Measurements from ENCODE around the gene SPSB3.
A peak's percentile ranks its signal among the peaks of the same experiment; 100 is the strongest.

The SPSB3 gene

DNA sequence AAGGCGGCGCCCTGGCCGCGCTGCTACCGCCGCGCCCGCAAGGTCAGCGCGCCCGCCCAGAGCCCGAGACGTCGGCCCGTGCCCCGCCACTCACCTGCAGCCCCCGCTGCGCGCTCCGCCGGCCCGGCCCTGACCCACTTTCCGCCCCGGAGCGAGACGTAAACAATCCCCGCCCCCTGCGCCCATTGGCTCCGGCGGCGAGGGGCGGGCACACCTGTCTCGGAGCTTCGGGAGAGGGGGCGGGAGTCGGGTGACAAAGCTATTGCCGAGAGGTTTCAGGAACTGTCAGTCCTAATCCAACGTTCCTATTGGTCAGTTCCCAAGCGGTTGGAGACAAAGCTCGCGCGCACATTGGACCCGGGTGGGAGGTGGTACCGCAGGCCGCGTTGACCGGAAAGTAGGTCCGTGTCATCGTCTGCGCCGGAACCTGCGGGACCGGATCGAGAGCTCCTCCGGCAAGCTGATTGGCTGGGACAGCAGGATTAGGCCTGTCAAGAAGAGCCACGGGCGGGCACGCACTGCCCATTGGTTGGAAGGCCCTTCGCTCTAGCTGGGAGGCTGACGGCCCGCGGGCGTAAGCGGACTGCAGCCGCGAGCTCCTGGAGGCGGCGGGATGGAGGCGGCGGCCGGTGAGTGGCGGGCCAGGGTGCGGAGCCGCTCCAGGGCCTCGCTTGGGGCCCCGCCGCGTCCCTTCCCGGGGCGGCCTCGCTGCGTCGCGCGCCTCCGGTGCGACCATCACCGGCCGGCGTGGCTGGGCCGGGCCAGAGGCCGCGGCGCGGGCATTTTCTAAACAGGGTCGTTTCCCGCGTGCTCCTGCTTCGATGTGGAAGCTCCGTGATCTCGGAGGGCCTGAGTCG, at the start of gene SPSB3, which contains the start of gene NUBP2:
TSS of gene SPSB3 (minus strand) at position 164 of the 857 bp plus-strand sequence. CDS start 1,088 bp downstream, outside the sequence.
TSS of gene NUBP2 (plus strand) at position 553 of the 857 bp plus-strand sequence. CDS start at position 614, 61 bp downstream.
- DNase-seq, result peak; percentile 100

DNA sequence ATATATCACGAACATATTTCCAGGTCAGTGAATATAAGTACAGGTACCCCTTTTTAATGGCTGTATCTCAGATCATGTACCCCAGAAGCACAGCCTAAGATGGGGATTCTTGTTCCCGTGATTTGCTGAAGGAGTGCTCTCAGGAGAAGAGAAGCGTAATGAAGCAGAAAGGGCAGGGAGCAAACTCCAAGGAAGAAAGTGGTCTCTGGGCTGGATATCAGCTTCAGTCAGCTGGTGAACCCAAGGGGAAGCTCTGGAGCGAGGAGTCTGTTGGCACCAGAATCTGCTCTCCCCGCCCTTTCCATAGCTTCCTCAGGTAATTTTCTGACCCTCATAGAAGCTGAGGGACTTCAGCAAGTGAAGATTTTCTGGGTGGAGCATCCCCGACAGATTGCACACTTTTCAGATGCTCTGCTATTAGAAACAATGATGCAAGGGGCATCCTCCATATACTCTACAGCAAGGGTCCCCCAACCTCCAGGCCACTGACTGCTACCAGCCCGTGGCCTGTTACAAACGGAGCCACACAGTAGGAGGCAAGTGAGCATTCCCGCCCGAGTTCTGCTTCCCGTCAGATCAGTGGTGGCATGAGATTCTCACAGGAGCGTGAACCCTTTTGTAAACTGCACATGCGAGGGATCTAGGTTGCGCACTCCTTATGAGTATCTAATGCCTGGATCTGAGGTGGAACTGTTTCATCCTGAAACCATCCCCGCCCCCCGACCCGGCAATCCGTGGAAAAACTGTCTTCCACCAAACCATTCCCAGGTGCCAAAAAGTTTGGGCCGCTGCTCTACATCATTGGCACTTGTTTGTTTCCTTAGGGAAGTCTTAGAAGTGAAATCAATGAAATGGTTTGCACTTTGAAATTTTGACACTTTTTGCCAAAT, 49.1 kb upstream of the SPSB3 start:
- DNase-seq, result no peak

DNA sequence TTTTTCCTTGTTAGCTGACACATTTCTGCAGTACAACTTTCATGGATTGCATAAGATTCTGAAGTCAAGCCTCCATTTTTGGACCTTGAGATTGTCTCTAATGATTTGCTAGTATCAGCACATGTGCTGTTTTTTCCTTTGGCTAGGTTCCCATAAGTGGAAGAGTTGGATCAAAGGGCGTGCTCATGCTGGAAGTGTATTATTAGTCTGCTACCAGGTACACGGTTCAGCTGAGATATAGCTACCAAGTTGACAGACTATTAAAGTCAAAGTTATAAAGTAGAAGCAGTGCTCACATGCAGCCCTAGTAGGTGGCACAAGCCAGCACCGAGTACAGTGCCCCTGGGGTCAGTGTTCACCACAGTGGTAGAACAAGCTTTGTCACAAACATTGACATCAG, 47.8 kb upstream of the SPSB3 start:
- no peak for DNase-seq

DNA sequence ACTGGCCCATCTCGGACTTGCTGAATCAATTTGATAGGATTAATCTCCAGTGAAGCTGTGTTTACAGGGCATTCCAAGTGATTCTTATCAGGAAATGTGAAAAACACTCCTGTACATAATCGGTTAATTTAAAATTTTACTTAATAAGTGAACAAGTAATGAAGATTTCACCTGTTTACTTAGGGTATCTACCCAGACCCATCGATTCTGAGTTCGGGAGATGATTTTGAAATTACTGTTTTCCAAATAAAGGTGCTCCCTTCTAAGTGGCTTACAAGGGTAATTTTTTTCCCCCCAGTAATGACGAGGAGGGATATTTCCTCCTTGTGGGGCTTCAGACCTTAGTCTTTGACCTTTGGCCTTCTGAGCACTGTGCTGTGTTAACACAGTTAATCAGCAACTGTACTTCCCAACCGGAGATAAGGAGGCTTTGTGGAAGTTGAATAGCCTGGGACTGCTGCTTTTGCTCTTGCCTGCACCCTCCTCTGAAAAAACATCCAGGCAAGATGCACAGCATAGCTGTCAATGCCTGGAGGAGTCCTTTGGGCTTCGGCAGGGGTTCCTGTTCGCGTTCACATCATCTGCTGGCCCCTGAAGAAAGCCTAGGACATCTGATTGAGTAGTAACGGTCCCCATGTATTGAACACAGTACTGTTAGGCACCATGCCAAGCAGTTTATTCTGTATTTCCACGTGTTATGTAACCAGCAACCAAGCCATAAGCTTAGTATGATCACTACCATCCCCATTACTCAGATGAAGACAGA, 46.5 kb upstream of the SPSB3 start:
- no peak for DNase-seq

DNA sequence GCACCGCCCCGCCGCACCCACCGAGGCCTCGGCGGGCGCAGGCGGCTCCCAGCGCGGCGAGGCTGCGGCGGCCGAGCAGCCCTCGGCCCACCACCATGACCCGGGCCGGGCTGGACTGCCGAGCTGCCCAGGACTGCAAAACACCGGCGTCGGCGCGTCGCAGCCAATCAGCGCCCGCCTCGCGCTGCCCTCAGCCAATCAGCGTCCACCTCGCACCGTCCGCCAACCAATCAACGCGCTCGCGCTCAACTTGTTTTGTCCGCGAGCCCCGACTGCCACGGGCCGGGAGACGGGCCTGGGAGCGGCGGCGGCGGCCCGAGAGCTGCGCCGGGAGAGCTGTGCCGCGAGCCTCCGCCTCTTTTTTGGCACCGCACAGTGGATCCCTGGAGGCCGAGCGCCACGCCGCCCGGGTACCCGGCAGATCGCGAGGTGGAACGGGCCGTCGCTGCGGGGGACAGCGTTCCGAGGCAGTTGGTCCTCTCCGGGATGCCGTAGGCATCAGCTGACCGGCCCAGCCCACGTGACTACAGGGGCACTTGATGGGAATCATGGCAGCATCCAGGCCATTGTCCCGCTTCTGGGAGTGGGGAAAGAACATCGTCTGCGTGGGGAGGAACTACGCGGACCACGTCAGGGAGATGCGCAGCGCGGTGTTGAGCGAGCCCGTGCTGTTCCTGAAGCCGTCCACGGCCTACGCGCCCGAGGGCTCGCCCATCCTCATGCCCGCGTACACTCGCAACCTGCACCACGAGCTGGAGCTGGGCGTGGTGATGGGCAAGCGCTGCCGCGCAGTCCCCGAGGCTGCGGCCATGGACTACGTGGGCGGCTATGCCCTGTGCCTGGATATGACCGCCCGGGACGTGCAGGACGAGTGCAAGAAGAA, 44.6 kb upstream of the SPSB3 start, which contains the start of the genes FAHD1 and HAGH:
TSS of gene FAHD1 (plus strand) at position 516 of the 883 bp plus-strand sequence. CDS start at position 549, 33 bp downstream.
TSS of gene HAGH (minus strand) at position 135 of the 883 bp plus-strand sequence. CDS start at position 97, 38 bp downstream.
- DNase-seq, result peak; percentile 96

DNA sequence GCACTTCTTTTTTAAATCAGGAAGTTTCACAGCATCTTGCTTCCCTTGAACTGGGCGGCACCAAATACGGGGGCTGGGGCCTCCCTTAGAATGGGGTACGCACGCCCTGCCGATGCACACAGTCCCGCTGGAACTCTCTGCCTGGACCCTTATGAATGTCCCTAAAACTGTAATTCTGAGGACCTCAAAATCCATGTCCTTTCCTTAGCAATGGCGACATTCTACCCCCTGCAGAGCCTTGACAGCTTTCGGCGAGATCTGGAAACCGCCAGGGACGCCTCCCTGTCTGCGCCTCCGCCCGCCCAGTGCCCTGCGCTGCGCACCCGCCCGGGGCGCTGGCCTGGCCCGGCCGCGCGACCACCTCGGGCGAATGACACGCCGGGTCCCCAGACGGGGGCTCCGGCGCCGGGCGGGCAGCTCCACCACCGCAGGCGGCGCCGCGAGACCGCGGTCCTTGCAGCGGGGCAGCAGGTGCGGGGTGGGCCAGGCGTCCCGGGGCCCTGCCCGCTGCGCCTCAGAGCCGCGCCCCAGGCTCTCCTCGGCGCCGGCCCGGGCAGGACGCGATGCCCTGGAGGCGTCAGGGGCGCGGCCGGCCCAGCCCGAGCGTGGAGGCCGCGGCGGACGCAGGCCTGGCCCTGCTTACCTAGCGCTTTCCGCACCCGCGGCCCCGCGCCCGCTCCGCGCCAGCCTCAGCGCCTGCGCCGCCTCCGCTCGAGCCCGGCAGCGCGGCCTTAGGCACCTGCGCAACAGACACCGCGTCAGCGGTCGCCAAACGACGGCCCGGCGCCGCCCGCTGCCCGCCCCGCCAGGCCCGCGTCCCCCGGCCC, 43.7 kb upstream of the SPSB3 start:
- peak; percentile 88 for DNase-seq

DNA sequence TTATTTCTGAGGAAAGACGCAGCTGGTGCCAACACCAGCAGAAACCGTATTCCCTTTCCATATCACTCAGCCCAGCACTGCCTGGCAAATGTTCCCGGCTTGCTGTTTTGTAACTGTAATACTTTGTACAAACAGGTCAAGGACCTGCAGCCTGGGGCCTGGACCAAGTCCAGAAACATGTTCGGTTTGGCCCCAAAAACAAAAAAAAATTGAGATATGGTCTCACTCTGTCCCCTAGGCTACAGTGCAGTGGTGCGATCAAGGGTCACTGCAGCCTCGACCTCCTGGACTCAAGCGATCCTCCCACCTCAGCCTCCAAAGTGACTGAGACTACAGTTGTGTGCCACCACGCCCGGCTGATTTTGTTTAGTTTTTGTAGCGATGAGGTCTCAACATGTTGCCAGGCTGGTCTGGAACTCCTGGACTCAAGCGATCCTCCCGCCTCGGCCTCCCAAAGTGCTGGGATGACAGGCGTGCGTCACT, 43.1 kb upstream of the SPSB3 start:
- DNase-seq, result no peak

DNA sequence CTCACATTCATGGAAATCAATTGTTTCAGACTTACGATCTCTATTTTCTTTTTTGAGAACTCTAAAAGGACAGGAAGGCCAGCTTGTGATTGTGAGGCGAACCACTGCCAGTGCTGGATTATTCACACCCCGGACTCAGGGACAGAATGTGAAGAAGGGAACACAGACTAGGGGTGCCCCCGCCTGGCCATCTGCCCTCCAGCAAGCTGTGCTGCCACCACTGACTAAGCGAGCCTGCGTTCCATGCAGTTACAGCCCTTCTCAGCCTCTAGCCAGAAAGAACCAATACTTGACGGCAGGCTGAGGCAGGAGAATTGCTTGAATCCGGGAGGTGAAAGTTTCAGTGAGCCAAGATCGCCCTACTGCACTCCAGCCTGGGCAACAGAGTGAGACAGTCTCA, 41.5 kb upstream of the SPSB3 start:
- DNase-seq, result peak; percentile 63

DNA sequence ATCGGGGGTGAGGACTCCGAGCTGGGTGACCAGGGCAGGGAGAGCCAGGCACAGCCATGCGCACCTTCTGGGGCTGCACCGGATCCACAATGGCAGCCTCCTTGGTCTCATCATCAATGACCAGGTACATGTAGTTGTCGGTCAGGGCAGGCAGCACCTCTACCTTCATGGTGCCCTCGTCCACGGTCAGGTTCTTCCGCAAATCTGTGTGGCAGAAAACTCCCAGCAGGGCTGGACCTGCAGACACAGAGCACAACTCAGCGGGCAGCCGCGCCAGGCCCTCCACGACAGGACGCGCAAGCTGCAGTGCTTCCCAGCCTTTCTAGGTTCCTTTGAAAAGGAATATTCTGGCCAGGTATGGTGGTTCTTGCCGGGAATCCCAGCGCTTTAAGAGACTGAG, 40.4 kb upstream of the SPSB3 start:
- DNase-seq, result no peak

DNA sequence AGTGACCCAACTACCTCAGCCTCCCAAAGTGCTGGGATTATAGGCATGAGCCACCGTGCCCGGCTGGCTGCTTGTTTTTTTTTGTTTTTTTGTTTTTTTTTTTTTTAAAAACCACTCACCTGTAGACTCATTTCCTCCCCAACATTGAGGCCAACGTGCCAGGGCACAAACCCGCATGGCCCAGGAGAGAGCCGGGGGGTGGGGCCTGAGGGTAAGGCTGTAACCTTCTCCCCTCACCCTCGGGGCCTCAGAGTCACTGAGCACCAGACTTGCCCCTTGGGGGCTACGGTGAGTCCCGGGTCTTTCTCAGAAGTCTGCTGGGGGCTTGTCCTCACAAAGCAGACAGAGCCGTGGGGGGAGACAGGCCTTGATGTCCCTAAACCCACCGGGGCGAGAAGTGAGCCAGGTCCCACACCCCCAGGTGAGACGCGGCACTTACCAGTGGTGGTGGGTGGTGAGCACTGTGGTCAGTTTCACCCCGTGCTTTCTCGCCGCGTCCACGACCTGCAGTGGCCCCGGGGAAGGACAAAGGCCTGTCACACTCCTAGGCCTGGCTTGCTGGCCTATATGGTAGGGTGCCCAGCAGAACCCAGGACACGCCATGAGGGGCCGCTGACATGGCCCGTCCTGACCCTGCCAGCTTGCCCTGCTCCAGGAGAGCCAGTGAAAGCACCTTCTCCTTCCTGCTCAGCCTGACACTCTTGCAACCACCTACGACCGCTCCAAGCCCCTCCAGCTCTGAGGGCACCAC, 39.7 kb upstream of the SPSB3 start:
- no peak for DNase-seq

DNA sequence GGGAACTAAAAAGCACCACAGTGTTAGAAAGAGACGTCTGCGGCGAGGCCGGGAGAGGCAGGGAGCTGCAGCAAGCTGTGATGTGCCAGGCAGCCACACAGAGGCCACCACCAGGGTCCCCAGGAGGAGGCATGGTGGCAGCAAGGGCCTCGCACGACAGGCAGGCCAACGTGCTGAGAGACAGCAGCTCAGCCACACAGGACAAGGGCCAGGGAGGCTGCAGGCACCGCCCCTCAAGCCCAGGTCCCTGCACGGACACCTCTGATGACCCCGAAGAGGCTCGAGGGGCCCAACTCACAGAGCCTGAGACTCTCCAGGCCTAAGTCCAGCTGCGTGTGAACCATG, 38.5 kb upstream of the SPSB3 start:
- no peak for DNase-seq

DNA sequence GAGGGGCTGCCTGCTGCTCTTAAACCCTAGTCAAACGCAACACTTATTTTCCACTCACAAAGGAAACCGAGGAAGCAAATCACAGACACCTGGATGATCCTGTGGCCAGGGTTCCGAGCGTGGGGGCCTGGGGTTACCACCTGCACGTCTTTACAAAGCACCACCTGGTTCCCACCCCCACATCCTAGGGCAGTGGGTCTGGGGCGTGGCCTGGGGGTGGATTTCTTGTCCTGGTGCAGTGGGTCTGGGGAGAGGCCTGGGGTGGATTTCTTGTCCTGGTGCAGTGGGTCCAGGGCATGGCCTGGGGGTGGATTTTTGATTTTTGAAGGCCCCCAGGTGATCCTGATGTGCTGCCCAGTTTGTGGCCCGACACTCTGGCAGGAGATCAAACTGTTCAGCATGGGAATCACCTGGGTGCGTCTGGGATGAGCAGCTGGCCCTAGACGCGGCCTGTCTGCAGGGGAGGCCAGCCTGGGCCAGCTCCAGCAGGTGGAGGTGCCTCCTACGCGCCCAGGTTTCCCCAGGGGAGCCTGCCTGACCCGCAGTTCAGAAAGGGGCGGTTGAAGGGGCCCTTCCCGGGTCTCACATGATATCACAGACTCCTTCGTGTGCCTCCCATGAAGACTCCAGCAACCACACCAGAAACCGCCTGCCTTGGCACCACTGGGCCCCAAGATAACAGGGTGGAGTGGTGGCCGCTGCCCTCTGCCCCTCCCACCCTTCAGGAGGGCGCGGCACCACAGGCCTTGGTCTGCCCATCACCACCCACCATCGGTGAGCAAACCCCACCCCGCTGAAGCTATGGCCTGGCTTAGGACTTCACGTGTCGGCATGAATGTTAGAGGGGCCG, 38.0 kb upstream of the SPSB3 start:
- no peak for DNase-seq

DNA sequence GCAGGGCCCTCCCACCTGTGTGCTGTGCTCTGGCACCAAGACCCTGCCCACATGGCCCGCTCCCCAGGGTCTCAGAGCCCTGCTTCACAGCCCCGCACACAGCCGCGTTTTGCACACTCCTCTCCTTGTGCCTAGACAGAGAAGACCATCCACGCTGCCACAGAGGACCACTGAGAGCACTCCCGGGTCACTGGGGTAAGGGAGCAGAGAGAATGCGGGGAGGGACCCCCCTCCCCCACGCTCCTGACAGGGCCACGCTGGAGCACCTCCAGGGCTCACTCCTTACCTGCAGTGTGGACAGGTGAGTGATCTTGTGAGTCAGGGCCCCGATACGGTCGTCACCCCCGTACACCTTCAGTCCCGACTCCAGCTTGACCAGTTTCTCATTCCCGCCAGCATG, 37.2 kb upstream of the SPSB3 start:
- no peak for DNase-seq

DNA sequence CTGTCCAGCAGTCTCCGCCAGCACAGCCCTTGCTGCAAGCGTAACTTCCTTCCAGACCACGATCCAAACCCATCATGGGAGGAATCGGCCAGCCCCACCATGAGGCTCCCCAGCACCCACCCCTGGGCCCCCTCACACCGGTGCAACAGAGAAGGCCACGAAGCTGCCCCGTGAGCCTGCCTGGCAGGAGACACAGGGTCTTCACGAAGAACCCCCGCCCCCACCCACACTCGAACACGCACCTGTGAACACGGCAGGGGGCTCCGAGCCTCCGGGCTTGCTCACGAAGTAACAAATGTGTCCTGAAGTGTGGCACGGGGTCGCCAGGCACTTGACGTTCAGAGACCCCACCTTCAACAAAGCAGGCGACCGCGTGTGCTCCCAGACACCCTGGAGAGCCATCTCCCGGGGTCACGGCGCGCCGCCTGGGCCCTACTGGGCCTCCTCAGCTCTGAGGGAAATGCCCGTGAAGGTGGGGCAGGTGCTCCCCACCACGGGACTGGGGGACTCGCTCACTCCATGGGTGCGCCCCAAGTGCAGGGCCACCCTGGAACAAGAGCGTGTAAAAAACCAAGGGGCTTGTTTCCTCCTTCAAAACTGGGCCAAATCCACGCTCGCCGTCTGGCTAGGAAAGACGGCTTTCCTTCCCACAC, 36.6 kb upstream of the SPSB3 start:
- no peak for DNase-seq

DNA sequence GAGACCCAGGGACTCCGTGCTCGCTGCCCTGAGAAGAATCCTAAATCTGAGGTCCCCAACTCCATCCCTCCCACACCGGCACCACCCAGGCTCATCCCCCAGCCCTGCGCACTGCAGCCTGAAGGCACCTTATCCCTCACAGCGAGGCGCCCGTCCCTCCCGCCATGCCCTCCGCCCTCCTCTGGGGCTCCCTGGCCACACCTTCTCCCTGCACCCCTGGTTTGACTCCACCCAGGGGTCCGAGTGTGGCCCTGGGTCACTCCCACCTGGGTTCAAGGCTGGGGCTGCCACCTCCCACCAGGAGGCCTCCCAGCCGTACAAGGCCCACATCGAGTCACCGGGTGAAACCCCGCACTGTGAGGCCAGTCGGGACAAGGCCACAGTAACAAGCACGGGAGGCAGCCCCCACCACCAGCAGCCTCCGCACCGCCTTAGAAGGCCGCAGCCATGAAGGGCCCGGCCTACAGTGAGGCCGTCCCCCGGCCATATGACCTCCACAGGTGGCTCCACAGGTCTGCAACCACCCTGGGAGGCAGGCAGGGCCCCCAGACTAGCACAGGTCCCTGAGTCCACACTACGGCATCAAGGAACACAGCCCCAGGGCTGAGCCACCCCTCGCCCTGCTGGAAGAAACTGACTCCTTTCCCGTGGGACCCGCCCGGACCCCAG, 36.0 kb upstream of the SPSB3 start:
- no peak for DNase-seq

DNA sequence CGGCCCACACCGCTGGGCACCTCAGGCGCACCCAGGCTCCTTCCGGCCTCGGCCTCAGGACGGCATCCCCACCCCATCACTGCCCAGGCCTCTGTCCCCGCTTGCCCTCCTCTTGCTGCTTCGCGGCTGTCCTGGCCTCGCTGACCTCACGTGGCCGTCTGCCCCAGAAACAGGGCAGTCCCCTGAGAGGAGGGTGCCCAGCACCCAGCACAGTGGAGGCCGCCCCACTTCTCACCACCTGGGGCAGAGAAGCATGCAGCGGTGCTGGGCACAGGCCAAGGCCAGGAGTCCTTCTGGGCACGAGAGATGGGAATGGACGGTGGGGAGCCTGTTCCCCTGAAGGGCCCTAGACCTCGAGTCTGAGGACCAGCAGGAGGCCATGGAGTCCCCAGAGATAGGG, 35.3 kb upstream of the SPSB3 start:
- DNase-seq, result no peak

DNA sequence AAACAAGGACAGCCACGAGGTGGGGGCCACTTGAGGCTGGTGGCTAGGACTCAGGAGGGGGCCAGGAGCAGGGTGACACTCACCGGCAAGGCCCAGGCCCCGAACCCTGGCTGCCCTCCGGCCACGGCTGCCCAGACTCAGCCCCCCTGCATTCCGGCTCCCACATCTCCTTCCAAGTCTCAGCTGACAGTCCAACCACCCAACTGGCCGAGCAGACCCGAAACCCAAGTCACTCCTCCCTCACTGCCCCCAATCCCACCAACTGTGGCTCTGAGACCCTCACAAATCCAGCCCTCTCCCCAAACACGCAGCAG, 34.9 kb upstream of the SPSB3 start:
- no peak for DNase-seq

Data from RPMI8226 (cell line).